GM18868 (cell line): ENCODE measurements around the gene ANKRD9.

ENCODE experiments used
- ATAC-seq: cut with Tn5 transposase; IDR thresholded peaks from one replicate; pipeline ENCODE4 v1.9.1; 2021; ENCODE audit warnings: mild to moderate bottlenecking, moderate library complexity; ENCODE audit not compliant: unreplicated experiment

Gene ANKRD9

GRCh38 chr14:102513899-102514772, 4.6 kb upstream of the ANKRD9 start:
- no peak for ATAC-seq

DNA sequence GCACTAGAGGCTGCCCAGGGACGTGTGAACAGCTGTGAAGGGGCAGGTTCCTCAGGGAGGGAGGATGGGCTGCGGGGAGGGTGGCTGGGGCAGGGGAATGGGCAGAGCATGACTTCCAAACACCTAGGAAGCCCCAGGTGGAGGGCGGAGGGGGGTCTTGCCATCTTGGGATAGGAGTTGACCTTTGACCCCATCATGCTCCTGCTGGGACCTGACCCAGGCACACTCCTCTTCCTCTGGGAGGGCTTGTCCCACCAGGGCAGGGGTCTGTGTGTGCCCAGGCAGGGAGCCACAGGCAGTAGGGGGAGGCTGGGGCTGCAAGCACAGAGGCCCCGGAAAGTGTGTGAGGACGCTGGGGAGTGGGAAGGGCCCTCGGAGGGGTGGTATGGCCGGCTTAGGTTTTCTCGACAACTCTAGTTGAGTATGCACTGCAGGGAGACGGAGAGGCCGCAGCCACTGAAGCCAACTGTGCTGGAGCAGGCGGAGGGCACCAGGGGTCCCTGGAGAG, 3.3 kb upstream of the ANKRD9 start:
- no peak for ATAC-seq

DNA sequence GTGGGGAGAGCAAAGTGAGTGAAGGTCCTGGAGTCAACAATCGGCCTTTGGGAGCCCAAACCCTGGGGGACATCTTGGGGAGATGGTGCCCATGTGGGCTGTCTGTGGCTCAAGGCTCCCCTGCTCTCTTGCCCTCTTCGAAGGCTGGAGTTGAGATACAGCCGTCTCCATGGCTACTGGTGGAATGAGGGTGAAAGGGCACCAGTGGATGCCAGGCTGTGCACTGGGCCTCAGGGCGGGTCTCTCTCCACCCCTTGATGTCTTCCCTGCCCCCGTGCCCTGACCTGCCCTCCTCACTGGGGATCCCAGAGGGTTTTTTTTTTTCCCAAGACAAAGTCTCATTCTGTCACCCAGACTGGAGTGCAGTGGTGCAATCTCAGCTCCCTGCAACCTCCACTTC, 2.0 kb upstream of the ANKRD9 start:
- ATAC-seq: no peak

DNA sequence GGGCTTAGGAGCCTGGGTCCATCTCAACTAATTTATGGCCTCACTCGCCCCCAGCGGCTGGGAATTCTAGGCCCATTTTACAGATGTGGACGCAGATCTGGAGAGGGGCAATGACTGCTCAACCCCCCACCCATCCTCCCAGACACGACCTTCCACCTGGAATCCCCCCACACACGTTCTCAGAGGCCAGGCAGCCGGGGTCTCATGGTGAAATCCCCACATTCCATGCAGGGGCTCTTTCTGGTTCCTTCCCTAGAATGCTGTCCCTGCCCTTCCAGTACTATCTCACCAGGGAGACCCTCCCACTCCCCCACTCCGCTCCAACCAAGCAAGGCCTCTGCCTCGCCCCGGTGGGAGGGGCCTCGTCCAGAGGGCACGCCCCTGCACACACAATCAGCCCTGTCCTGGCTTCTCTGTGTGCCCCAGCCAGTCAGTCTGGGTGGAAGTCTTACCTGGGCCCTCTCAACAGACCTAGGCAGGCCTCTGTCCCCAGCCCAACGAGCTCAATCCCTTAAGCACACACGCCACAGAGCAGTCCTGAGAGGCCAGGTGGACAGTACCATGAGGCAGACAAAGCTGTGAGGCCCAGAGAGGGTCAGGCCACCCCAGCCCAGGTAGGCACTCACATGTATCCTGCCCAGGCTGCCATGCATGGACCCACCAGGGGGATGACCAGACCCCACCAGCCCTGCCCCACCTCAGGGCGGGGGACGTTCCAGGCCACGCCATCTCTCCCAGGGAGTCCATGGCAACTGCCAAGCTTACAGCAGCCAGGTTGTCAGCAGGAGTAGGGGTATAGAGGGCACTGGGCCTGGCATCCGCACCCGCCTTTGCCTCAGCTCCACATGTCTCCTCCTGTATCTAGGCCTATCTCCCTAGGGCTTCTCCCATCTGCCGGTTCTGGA, 1.3 kb upstream of the ANKRD9 start:
- no peak for ATAC-seq

DNA sequence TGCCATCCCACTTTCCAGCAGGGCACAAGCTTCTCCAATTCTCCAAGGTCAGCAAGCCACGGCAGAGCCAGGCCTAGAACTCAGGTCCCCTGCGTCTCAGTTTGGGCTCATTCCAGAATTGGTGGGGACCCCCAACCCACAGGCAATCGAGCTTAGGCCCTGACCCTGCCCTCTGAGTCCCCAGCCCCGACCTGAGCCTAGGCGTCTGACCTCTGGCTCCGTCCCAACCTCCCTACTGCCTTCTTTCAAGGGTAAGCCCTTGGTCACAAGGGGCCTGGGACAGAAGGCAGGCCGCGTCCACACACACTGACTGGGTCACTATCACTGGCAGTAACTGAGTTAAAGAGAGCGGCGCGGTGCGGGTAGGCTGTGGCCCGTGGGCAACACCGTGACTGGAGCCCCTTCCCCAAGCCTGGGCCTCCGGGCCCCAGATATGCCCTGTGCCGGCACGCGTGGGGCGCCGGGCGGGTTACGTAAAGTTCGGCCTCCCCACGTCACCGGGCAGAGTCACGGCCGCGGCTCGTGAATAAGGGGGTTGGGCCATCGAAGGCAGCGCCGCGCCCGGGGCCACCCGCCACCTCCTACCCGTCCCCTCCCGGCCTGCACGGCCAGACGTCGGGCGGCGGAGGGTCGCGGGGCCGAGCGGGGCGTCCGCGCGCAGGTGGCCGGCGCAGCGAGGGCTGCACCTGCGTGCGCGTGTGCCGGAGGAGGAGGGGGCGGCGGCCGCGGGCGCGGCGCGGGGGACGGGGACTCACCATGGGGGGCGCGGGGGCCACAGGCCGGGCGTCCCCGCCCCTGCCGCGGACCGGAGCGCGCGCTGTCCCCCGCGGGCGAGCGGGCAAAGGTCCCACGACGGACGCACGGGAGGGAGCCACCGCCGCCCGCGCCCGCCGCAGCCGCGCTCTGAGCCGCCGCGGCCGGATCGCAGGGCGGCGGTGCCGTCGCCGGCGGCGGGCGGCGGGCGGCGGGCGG, 516 bp downstream of the ANKRD9 start:
- no peak for ATAC-seq

- ATAC-seq: no peak
Measured at GRCh38 chr14:102508410-102508773, 1.2 kb downstream of the ANKRD9 start.

DNA sequence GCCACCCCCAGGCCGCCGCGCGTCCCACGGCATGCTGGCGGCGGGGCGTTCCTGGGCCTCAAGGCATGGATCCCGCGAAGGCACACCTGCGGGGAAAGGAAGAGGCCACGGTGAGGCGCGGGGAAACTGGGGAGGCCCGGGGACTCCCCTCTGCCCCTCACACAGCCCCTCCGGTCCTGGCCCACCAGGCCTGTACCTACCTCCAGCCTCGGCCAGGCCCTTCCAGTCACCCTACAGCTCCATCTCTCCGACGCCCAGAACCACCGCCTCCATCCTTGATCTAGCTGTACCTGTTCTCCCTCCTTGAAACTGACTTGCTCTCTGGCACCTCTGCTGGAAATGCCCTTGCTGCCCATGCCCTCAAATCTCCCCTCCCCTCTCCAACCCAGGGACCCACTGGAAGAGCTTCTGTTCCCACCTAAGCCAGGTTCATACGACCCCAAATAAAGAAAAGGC, 1.7 kb downstream of the ANKRD9 start:
- ATAC-seq: no peak

GRCh38 chr14:102507081-102507856, 2.3 kb downstream of the ANKRD9 start:
- ATAC-seq: no peak

DNA sequence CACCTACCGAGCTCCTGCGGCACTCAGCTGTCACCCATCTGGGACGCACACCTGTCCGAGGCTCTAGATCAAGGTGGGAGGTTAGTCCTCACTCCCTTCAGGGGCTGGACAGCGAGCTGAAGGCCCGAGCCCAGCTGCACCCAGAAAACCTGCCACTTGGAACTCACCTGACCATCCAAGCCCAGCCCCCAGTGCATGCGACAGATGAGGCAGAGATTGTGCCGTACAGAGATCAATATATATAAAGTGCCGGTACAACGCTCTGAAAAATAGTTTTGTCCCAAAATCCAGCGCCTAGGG, 3.0 kb downstream of the ANKRD9 start:
- no peak for ATAC-seq

- ATAC-seq: no peak
Measured at GRCh38 chr14:102505775-102506625, 3.6 kb downstream of the ANKRD9 start.

- ATAC-seq: no peak
Measured at GRCh38 chr14:102505000-102505619, 4.5 kb downstream of the ANKRD9 start.

DNA sequence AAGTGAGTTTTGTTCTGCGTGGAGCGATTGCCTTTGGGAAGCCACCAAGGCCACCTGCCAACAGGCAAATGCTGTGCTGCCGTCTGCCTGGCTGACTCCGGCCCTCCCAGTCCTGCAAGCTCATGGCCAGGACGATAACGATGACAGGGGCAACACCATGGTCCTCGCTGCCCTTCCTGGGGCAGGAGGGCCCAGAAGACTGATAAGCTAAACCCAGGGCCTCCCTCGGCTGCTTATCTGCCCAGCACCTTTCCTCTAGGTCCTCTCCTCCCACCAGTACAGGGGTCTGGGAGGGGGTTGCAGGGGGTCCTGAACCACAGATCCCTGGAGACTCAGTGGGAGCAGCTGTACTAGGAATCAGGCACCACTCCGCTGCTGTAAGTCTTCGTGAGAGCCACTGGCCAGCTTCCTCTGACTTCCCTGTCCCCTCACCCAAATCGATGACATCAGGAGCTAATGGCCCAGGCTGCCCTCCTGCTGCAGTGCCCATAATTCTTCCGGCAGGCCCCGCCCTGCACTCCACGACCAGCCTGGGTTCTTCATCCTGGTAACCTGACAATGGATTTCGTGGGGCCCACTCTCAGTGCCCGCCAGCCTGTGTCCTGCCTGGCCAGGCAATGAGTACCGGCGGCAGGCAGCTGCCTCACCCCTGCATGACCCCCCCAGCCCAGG, 5.1 kb downstream of the ANKRD9 start:
- ATAC-seq: no peak

GRCh38 chr14:102503641-102504327, 5.8 kb downstream of the ANKRD9 start:
- no peak for ATAC-seq

GRCh38 chr14:102502571-102502970, 7.0 kb downstream of the ANKRD9 start:
- no peak for ATAC-seq

DNA sequence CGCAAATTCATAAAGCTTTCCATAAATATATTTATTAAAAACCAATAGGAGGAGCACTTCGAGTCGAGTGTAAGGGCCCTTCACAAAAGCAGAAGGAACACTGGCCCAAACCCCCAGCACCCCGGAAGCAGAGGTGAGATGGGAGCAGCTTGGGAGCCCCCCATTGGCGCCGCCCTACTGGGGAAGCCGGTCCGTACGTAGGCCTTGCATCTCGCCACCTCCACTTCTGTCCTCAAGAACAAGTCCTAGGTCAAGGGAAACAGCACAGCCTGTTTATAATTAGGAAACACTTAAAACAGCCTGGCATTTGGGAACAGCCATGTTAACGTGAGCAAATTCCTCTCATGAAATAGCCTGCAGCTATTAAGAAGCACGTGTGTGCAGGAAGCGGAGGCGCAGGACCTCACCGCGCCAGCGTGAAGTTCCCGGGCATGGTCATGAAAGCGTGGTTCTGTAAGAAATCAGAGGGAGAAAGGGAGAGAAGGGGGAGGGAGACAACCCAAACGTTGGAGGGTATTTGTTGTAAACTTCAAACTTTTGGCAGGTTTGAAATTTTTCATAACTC, 7.7 kb downstream of the ANKRD9 start:
- no peak for ATAC-seq

DNA sequence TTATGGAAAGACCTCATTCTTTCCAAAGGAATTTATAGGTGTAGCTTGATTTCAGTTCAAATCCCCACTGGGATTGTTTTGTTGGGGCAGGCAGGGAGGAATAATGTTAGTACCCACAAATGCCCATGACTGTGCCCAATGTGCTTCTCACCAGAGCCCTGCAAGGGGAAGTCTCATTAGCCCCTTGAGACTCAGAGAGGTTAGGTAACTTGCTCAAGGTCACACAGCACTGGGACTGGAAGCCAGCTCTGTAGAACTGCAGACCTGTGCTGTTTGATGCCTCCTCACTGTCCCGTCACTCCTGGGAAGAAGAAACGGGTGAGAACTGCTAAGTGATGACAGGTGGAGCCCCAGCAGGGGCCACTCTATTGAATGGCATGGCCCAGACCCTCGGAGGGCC, 8.9 kb downstream of the ANKRD9 start:
- ATAC-seq: no peak

DNA sequence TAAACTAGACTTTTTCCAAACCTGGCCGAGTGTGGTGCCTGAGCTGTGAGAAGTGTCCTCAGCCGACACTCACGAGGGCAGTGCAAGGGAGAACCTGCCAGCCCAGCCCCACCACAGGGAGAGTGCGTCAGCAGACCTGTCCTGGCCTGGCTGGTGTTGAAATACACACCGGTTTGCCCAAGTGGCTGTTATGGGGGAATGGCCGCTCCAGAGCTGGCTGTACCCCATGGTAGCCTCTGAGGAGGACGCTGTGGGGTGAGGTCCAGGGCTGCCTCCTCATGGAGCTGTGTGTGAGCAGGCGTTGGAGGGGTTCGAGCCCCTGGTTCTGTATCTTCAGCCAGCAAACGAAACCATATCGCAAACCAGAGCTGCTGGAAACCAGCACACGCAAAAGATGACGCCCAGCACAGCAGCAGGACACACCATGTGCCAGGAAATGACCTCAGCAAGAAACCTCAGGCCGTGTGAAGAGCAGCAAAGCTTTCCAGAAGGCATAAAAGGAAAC, 9.4 kb downstream of the ANKRD9 start:
- ATAC-seq: no peak
